K562 (cell line): ENCODE measurements around the gene DNAJC8. TPM values are rescaled to one million over a fixed set of nuclear protein-coding genes. Genes with fewer than 3 reads are reported as not detected.

Source experiments
- ADNP ChIP-seq: fragments of 200-800 bp; sonication (Bioruptor generic); IDR thresholded peaks from 2 replicates; pipeline ENCODE4 v1.6.1; 2016; ENCODE audit warnings: missing genetic modification characterization, missing compliant biosample characterization
- ASH1L ChIP-seq: fragments of 450-650 bp; IDR thresholded peaks from 2 replicates; pipeline ENCODE4 v1.6.1; 2018; ENCODE audit warnings: borderline replicate concordance, mild to moderate bottlenecking, low read depth; ENCODE audit not compliant: partially characterized antibody
- BHLHE40 ChIP-seq: IDR thresholded peaks from 2 replicates; pipeline ENCODE4 v1.6.1; 2011; ENCODE audit warnings: low read length, improper control_type of control experiment
- CBX3 ChIP-seq, 2 experiments: IDR thresholded peaks; 1 replicate in 1 of 2; 2 replicates in 1 of 2; pipeline ENCODE4 v1.6.1; 2012; ENCODE audit warnings: inconsistent platforms in 2 of 2, low read length in 2 of 2, borderline replicate concordance in 1 of 2, control low read depth in 1 of 2
- FOXK1 ChIP-seq: sonication (generic); formaldehyde crosslinking; IDR thresholded peaks from 2 replicates; pipeline ENCODE4 v1.8.0; 2022; ENCODE audit warnings: missing genetic modification reagents, mild to moderate bottlenecking, borderline replicate concordance
- FOXO4 ChIP-seq: fragments of 450-650 bp; formaldehyde crosslinking; IDR thresholded peaks from 2 replicates; pipeline ENCODE4 v1.4.0; 2020; ENCODE audit warnings: mild to moderate bottlenecking, moderate library complexity
- FUS ChIP-seq: fragments of 200-400 bp; formaldehyde crosslinking; optimal IDR thresholded peaks from 2 replicates; pipeline ENCODE3; 2017; ENCODE audit warnings: low read depth, low read length
- KHSRP ChIP-seq: fragments of 450-650 bp; IDR thresholded peaks from 2 replicates; pipeline ENCODE4 v1.6.1; 2017
- MEF2A ChIP-seq: IDR thresholded peaks from 2 replicates; pipeline ENCODE4 v1.6.1; 2011; ENCODE audit warnings: low read depth, mild to moderate bottlenecking, low read length, moderate library complexity; ENCODE audit not compliant: control insufficient read depth
- RBM15 ChIP-seq: fragments of 200-400 bp; formaldehyde crosslinking; IDR thresholded peaks from 2 replicates; pipeline ENCODE4 v1.6.1; 2018; ENCODE audit warnings: mild to moderate bottlenecking, low read length, moderate library complexity; ENCODE audit not compliant: insufficient read depth
- RUNX1 ChIP-seq: sonication (generic); IDR thresholded peaks from 2 replicates; pipeline ENCODE4 v1.6.1; 2016; ENCODE audit warnings: antibody characterized with exemption, low read depth
- SETDB1 ChIP-seq: IDR thresholded peaks from one replicate; pipeline ENCODE4 v1.6.1; 2012; ENCODE audit warnings: low read length, control low read depth, inconsistent platforms
- SMARCA5 ChIP-seq: fragments of 450-650 bp; IDR thresholded peaks from 2 replicates; pipeline ENCODE4 v1.6.1; 2016
- SRSF1 ChIP-seq: fragments of 200-400 bp; formaldehyde crosslinking; IDR thresholded peaks from 2 replicates; pipeline ENCODE4 v1.6.1; 2017; ENCODE audit warnings: mild to moderate bottlenecking, low read depth, low read length, moderate library complexity
- TEAD4 ChIP-seq, 2 experiments: sonication (generic) in 1 of 2; formaldehyde crosslinking in 1 of 2; IDR thresholded peaks; 2 replicates each; pipeline versions ENCODE4 v1.6.1 to v1.8.0; 2012 to 2022; ENCODE audit warnings: borderline replicate concordance in 1 of 2, inconsistent platforms in 1 of 2, low read length in 1 of 2, mild to moderate bottlenecking in 1 of 2, missing genetic modification reagents in 1 of 2
- ZBTB7A ChIP-seq: IDR thresholded peaks from 2 replicates; pipeline ENCODE4 v1.6.1; 2011; ENCODE audit warnings: low read depth, mild to moderate bottlenecking, low read length, moderate library complexity, borderline replicate concordance; ENCODE audit not compliant: control insufficient read depth
- ZMIZ1 ChIP-seq, 2 experiments: fragments of 150-350 bp in 1 of 2; IDR thresholded peaks; 2 replicates each; pipeline ENCODE4 v1.6.1; 2012 to 2016; ENCODE audit warnings: low read depth in 2 of 2, low read length in 2 of 2, mild to moderate bottlenecking in 1 of 2, moderate library complexity in 1 of 2
- polyA plus RNA-seq, 8 experiments: library from polyadenylated mRNA; depleted of rRNA in 4 of 8; stranded (reverse) in 5 of 8; unstranded in 3 of 8; fragments of >200 nt; fragmentation: Nextera tagmentation in 2 of 8; fragmentation: Illumina TruSeq in 1 of 8; extraction: Ambion mirVana in 2 of 8; extraction: Trizol in 1 of 8; gene quantifications; 2 replicates each; pipeline versions ENCODE4 v1.2.1 to v1.2.3, GENCODE V29; 2011 to 2014; ENCODE audit warnings: inconsistent platforms in 1 of 8, missing spikeins in 1 of 8
- total RNA-seq, 7 experiments: library from RNA; depleted of rRNA in 6 of 7; stranded (reverse); fragments of >200 nt in 6 of 7; fragmentation: Illumina TruSeq in 2 of 7; extraction: Trizol in 2 of 7; gene quantifications; 2 replicates each; pipeline versions ENCODE4 v1.2.1 to v1.2.3, GENCODE V29; 2011 to 2021; ENCODE audit warnings: low replicate concordance in 1 of 7
- TF ChIP-seq, protein P1 (sequence below): IDR thresholded peaks from 2 replicates; pipeline ENCODE4 v1.6.1; 2016; ENCODE audit warnings: missing genetic modification characterization, missing compliant biosample characterization

DNAJC8 gene
- total and polyA plus RNA-seq, 9 of the 15 experiments (the other 6 are each of a cell fraction or from before 2014, with no cell fraction given): 143 to 508 (median 209) TPM

- TF ChIP-seq ZMIZ1 (IDR thresholded peaks at IDR 0.05; ENCODE audit: low read depth in 2 of 2, low read length in 2 of 2) (no peak; a peak in 2 of 4 replicates), RBM15 (no peak), ADNP (tag) (no peak), CBX3 (IDR thresholded peaks at IDR 0.05; ENCODE audit: borderline replicate concordance in 1 of 2, low read length in 2 of 2) (0 out of 3 replicates have a peak, but pooled peaks of 1 of the 2 experiments have one; percentile 30), MEF2A (no peak), FUS (no peak), KHSRP (0 out of 2 replicates have a peak, but pooled peaks have one; percentile 29), TEAD4 (IDR thresholded peaks at IDR 0.05; ENCODE audit: low read length) (no peak), TEAD4 (CRISPR knock-in tag; IDR thresholded peaks at IDR 0.05; ENCODE audit: borderline replicate concordance) (no peak), FOXO4 (CRISPR knock-in tag) (no peak), ZBTB7A (0 out of 2 replicates have a peak, but pooled peaks have one; percentile 17), ASH1L (peak; percentile 98), SMARCA5 (no peak), FOXK1 (CRISPR knock-in tag) (no peak; the same call in 1 of the 2 replicates), SRSF1 (no peak), SETDB1 (no peak), RUNX1 (no peak), BHLHE40 (no peak; the same call in 1 of the 2 replicates)
- TF ChIP-seq, protein P1, sequence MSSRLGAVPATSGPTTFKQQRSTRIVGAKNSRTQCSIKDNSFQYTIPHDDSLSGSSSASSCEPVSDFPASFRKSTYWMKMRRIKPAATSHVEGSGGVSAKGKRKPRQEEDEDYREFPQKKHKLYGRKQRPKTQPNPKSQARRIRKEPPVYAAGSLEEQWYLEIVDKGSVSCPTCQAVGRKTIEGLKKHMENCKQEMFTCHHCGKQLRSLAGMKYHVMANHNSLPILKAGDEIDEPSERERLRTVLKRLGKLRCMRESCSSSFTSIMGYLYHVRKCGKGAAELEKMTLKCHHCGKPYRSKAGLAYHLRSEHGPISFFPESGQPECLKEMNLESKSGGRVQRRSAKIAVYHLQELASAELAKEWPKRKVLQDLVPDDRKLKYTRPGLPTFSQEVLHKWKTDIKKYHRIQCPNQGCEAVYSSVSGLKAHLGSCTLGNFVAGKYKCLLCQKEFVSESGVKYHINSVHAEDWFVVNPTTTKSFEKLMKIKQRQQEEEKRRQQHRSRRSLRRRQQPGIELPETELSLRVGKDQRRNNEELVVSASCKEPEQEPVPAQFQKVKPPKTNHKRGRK (tag): no peak
These were observed 3.2 kb upstream of the DNAJC8 start, which contains the start of gene ATP5IF1 (continued) for GRCh38 chr1:28235755-28236655.
